GM13977 (cell line): ENCODE measurements around the gene SH3RF2.
"Not testable (repeated sequence)": the region's sequence is repeated elsewhere in the genome, so short reads cannot be mapped to it uniquely, and the experiment has no call there.

Experiments used
- DNase-seq: peaks from one replicate; pipeline ENCODE4 v3.0.0; 2012; ENCODE audit warnings: low spot score
- CTCF ChIP-seq: IDR thresholded peaks from 2 replicates; pipeline ENCODE4 v1.5.1; 2012; ENCODE audit warnings: mild to moderate bottlenecking, control low read depth; ENCODE audit not compliant: insufficient read depth; ENCODE audit errors: extremely low read depth, missing control alignments
- in situ Hi-C: fragments of 300-500 bp; cut with MboI; formaldehyde crosslinking; loops from one replicate; pipeline ENCODE4 v1.12.0; 2022; ENCODE audit warnings: low sequenced_read_pairs, low pct_unique_long_range_greater_than_20kb, mixed read lengths, inconsistent platforms; ENCODE audit not compliant: unreplicated experiment

The SH3RF2 gene

GRCh38 chr5:146005723-146006122 is 69.3 kb downstream of the SH3RF2 start:
- DNase-seq = no peak
- in situ Hi-C loops = no loop called here
- no peak for TF ChIP-seq CTCF

- DNase-seq = no peak
- TF ChIP-seq CTCF = no peak
- in situ Hi-C loops = no loop called here
Measured at GRCh38 chr5:146006470-146007190, 70.3 kb downstream of the SH3RF2 start.

- DNase-seq = no peak
- no peak for TF ChIP-seq CTCF
- in situ Hi-C loops = no loop called here
Measured at GRCh38 chr5:146007270-146007669, 70.9 kb downstream of the SH3RF2 start.

- in situ Hi-C loops = no loop called here
- no peak for DNase-seq
- no peak for TF ChIP-seq CTCF
Measured at GRCh38 chr5:146007989-146008388, 71.6 kb downstream of the SH3RF2 start.

- no peak for DNase-seq
- in situ Hi-C loops = no loop called here
Measured at GRCh38 chr5:146009020-146009419, 72.6 kb downstream of the SH3RF2 start.

GRCh38 chr5:146010447-146010846 is 74.1 kb downstream of the SH3RF2 start:
- DNase-seq, in situ Hi-C loops: not testable (repeated sequence)

More at GRCh38 chr5:146009020-146009419, 72.6 kb downstream of the SH3RF2 start:
- TF ChIP-seq CTCF = no peak

GRCh38 chr5:146013761-146014160 is 77.4 kb downstream of the SH3RF2 start:
- in situ Hi-C loops = no loop called here
- no peak for DNase-seq
- TF ChIP-seq CTCF = no peak
